GM19328 (cell line): ENCODE measurements around the gene DCDC2C.
"Not testable (repeated sequence)": the region's sequence is repeated elsewhere in the genome, so short reads cannot be mapped to it uniquely, and the experiment has no call there.

ENCODE experiments used
- ATAC-seq: cut with Tn5 transposase; IDR thresholded peaks from one replicate; pipeline ENCODE4 v1.9.1; 2021; ENCODE audit warnings: mild to moderate bottlenecking, moderate library complexity; ENCODE audit not compliant: unreplicated experiment

Gene DCDC2C

GRCh38 chr2:3814706-3815245 lies 111.4 kb downstream of the DCDC2C start:
- ATAC-seq: no peak

GRCh38 chr2:3817144-3817543 lies 113.8 kb downstream of the DCDC2C start:
- ATAC-seq: not testable (repeated sequence)

- no peak for ATAC-seq
These were observed 120.4 kb downstream of the DCDC2C start for GRCh38 chr2:3823748-3824147.

- ATAC-seq: no peak
These were observed 124.5 kb downstream of the DCDC2C start for GRCh38 chr2:3827673-3828575.

- no peak for ATAC-seq
These were observed 127.4 kb downstream of the DCDC2C start for GRCh38 chr2:3830796-3831195.

- ATAC-seq: no peak
These were observed 133.7 kb downstream of the DCDC2C start for GRCh38 chr2:3837086-3837485.

- no peak for ATAC-seq
These were observed 135.0 kb downstream of the DCDC2C start for GRCh38 chr2:3838348-3838747.

- no peak for ATAC-seq
These were observed 136.1 kb downstream of the DCDC2C start for GRCh38 chr2:3839476-3839875.

GRCh38 chr2:3840611-3841155 lies 137.3 kb downstream of the DCDC2C start:
- no peak for ATAC-seq

GRCh38 chr2:3847397-3848052 lies 144.2 kb downstream of the DCDC2C start:
- no peak for ATAC-seq

GRCh38 chr2:3848776-3849175 lies 145.4 kb downstream of the DCDC2C start:
- no peak for ATAC-seq

GRCh38 chr2:3849213-3849612 lies 145.8 kb downstream of the DCDC2C start:
- no peak for ATAC-seq

GRCh38 chr2:3857576-3857975 lies 154.2 kb downstream of the DCDC2C start:
- no peak for ATAC-seq

GRCh38 chr2:3864943-3865865 lies 161.8 kb downstream of the DCDC2C start:
- no peak for ATAC-seq

- no peak for ATAC-seq
These were observed 164.1 kb downstream of the DCDC2C start for GRCh38 chr2:3867469-3867868.

- ATAC-seq: no peak
These were observed 164.8 kb downstream of the DCDC2C start for GRCh38 chr2:3868012-3868805.

GRCh38 chr2:3870222-3870621 lies 166.8 kb downstream of the DCDC2C start:
- ATAC-seq: no peak

- ATAC-seq: no peak
These were observed 167.6 kb downstream of the DCDC2C start for GRCh38 chr2:3871002-3871401.

- no peak for ATAC-seq
These were observed 169.1 kb downstream of the DCDC2C start for GRCh38 chr2:3872451-3872850.

- no peak for ATAC-seq
These were observed 170.5 kb downstream of the DCDC2C start for GRCh38 chr2:3873899-3874298.
